ENCODE measurements around the gene IMMP2L.

IMMP2L gene

GRCh38 chr7:111477462-111478225 is 84.6 kb downstream of the IMMP2L start:
- no peak for TF ChIP-seq CTCF (IDR thresholded peaks at IDR 0.05; ENCODE audit: insufficient read depth, low read depth, low read length, missing control alignments)
- no peak overlapping the region for H3K4me3 ChIP-seq (ENCODE audit: low read depth, low read length)
- DNase-seq (ENCODE audit: low read depth): no peak

GRCh38 chr7:111476586-111477293 is 85.6 kb downstream of the IMMP2L start:
- DNase-seq (ENCODE audit: low read depth): no peak
- no peak for TF ChIP-seq CTCF (IDR thresholded peaks at IDR 0.05; ENCODE audit: insufficient read depth, low read depth, low read length, missing control alignments)
- H3K4me3 ChIP-seq (ENCODE audit: low read depth, low read length): no peak overlapping the region

- H3K4me3 ChIP-seq (ENCODE audit: low read depth, low read length): no peak overlapping the region
- no peak for TF ChIP-seq CTCF (IDR thresholded peaks at IDR 0.05; ENCODE audit: insufficient read depth, low read depth, low read length, missing control alignments)
- no peak for DNase-seq (ENCODE audit: low read depth)
Measured at GRCh38 chr7:111475959-111476358, 86.3 kb downstream of the IMMP2L start.

- no peak overlapping the region for H3K4me3 ChIP-seq (ENCODE audit: low read depth, low read length)
- no peak for DNase-seq (ENCODE audit: low read depth)
- TF ChIP-seq CTCF (IDR thresholded peaks at IDR 0.05; ENCODE audit: insufficient read depth, low read depth, low read length, missing control alignments): no peak
Measured at GRCh38 chr7:111475419-111475748, 86.9 kb downstream of the IMMP2L start.

- H3K4me3 ChIP-seq (ENCODE audit: low read depth, low read length): no peak overlapping the region
- no peak for DNase-seq (ENCODE audit: low read depth)
- TF ChIP-seq CTCF (IDR thresholded peaks at IDR 0.05; ENCODE audit: insufficient read depth, low read depth, low read length, missing control alignments): no peak
Measured at GRCh38 chr7:111474723-111475418, 87.4 kb downstream of the IMMP2L start.

GRCh38 chr7:111473449-111474198 is 88.7 kb downstream of the IMMP2L start:
- no peak for TF ChIP-seq CTCF (IDR thresholded peaks at IDR 0.05; ENCODE audit: insufficient read depth, low read depth, low read length, missing control alignments)
- DNase-seq (ENCODE audit: low read depth): no peak
- H3K4me3 ChIP-seq (ENCODE audit: low read depth, low read length): no peak overlapping the region
